GM21526 (cell line): ENCODE data around the gene TPM3.
A peak's percentile ranks its signal among the peaks of the same experiment; 100 is the strongest.
"Not testable (repeated sequence)": the region's sequence is repeated elsewhere in the genome, so short reads cannot be mapped to it uniquely, and the experiment has no call there.

ENCODE experiments used
- ATAC-seq: cut with Tn5 transposase; IDR thresholded peaks from one replicate; pipeline ENCODE4 v1.9.1; 2021; ENCODE audit warnings: moderate library complexity; ENCODE audit not compliant: unreplicated experiment, low FRiP score

The TPM3 gene

DNA sequence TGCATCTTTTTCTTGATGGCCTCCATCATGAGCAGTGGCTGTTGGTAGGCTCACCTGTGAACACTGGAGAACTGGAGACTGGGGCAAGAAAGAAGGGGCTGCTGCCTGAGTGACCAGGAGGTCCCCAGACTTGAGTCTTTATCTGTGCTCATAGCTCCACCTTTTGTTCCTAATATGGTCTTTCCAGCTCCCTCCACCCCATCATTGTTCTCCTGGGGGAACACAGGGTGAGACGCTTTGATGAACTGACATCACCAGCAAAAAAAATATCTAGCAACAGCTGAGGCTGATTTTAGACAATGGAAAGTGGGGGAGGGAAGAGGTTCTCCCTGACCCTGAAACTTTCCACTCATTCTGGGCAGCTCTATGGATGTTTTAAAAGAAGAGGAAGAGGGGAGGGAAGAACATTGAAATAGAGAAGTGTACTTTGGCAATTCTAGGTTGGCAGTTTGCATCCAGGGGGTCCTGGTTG lies at the start of gene TPM3:
Gene TPM3, minus strand, starts transcription at position 111 of the 472 bp plus-strand sequence. Its CDS starts 82 bp downstream, at position 29.
- ATAC-seq, result no peak

- no peak for ATAC-seq
Observed at GRCh38 chr1:154240294-154240833, 48.5 kb upstream of the TPM3 start.

GRCh38 chr1:154239491-154239890 lies 47.6 kb upstream of the TPM3 start:
- ATAC-seq, result no peak

- no peak for ATAC-seq
Observed at GRCh38 chr1:154237880-154238506, 46.1 kb upstream of the TPM3 start.

DNA sequence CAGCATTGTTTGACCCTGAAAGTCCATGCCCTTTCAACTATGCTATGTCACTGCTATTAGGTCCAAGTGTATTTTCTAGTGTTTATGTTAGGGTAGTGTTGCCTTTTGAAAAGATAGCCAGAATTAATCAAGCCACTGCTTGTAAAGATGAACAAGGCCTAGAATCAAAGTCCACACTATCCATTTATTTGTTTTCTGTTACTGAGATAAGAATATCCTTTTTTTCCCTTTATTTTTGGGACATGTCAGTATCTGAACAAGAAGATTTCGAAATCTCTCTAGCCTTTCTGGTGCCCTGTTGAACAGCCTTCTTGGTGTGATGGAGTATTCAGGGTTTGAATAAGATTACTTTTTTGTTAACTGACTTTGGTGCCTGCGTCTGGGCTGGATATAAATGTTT lies 45.5 kb upstream of the TPM3 start:
- ATAC-seq, result no peak

GRCh38 chr1:154236855-154237254 lies 45.0 kb upstream of the TPM3 start:
- ATAC-seq, result no peak

- ATAC-seq, result not testable (repeated sequence)
Observed at GRCh38 chr1:154233127-154233526, 41.2 kb upstream of the TPM3 start.

DNA sequence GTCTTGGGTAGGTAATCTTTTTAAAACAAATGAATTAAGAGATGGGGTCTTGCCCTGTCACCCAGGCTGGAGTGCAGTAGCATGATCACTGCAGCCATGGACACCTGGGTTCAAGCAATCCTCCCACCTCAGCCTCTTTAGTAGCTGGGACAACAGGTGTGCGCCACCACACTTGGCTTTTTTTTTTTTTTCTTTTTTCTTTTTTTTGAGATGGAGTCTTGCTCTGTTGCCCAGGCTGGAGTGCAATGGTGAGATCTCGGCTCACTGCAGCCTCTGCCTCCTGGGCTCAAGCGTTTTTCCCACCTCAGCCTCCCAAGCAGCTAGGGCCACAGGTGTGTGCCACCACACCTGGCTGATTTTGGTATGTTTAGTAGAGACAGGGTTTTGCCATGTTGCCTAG lies 39.2 kb upstream of the TPM3 start:
- ATAC-seq, result not testable (repeated sequence)

DNA sequence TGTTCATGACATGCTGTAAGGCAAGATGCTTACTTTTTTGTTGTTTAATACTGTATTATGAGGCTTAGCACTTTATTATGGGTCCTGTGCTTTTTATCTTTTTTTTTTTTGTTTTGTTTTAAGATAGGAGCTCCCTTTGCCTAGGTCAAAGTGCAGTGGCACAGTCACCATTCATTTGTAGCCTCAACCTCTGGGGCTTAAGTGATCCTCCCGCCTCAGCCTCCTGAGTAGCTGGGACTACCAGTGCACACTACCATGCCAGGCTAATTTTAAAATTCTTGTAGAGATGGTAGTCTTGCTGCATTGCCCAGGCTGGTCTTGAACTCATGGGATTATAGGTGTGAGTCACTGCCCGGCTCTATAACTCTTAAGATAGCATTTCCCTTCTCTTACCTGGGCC lies 33.5 kb upstream of the TPM3 start:
- ATAC-seq, result no peak

- no peak for ATAC-seq
Observed at GRCh38 chr1:154223621-154224020, 31.7 kb upstream of the TPM3 start.

- no peak for ATAC-seq
Observed at GRCh38 chr1:154222918-154223317, 31.0 kb upstream of the TPM3 start.

- ATAC-seq, result no peak
Observed at GRCh38 chr1:154222518-154222917, 30.6 kb upstream of the TPM3 start.

GRCh38 chr1:154221278-154222001 lies 29.5 kb upstream of the TPM3 start:
- ATAC-seq, result no peak

DNA sequence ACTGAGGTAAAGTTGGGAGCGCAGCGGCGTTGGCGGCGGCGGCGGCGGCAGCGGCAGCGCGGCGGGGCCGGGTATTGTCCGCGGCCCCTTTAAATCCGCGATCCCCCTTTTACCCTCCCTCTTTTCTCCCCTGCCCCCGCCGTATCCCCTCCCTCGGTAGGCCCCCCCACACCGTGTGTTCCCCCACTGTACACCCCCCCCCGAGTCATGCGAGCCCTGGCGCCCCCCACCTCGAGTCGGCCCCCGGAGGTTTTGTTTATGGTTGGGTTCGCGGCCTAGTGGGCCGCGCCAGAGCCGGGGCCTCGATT lies 29.0 kb upstream of the TPM3 start:
- ATAC-seq, result no peak

GRCh38 chr1:154220071-154220969 lies 28.4 kb upstream of the TPM3 start, which contains the start of gene UBAP2L:
Gene UBAP2L, plus strand, starts transcription at chr1:154220955. Its CDS starts 4,169 bp downstream, at chr1:154225124.
- peak; percentile 79 for ATAC-seq

DNA sequence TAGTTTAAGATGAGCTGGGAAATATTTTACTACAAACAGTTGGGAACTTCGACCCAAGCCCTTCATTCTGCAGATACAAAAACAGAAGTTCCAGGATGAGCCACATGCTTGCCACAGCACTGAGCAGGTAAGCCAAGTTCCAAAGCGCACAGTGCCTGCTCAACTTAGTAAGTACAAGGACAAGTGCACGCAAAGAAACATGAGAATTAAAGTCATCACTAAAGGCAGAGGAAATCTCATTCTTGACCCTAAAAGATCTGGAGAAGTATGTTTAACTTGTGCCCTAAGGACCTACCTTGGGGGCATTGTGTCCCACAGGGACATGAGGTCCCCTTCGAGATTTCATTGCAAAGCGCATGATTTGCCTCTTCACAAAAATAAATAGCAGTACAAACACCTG lies 27.6 kb upstream of the TPM3 start:
- ATAC-seq, result no peak

- ATAC-seq, result no peak
Observed at GRCh38 chr1:154218545-154218944, 26.6 kb upstream of the TPM3 start.

GRCh38 chr1:154213274-154213673 lies 21.4 kb upstream of the TPM3 start:
- no peak for ATAC-seq

DNA sequence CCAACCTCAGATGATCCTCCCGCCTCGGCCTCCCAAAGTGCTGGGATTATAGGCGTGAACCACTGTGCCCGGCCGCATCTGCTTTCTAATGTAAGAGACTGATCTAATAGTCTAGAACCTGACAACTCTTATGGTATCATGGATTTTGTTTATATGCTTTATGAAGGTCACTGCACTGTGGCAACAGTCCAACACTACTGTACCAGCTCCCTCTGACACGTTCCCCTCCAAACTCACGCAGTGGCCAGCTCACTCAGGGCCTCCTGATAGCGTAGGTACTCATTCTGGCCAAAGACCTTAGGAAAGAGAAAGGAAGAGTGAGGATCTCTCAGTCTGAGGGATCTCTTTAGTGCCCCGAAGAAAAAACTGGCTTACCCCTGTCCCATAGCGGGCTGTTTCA lies 20.2 kb upstream of the TPM3 start:
- ATAC-seq, result no peak

- no peak for ATAC-seq
Observed at GRCh38 chr1:154208677-154209388, 16.9 kb upstream of the TPM3 start.
